GM19239 (cell line): ENCODE data around the gene CTNNBL1.
A peak's percentile ranks its signal among the peaks of the same experiment; 100 is the strongest.

Experiments
- DNase-seq: peaks from one replicate; pipeline ENCODE4 v3.0.0; 2011; ENCODE audit warnings: low spot score; ENCODE audit not compliant: insufficient read length
- FAIRE-seq: peaks from 2 replicates; lab custom pipeline; 2011; peaks lifted over from hg19 to GRCh38; lab: Jason Lieb, UNC

CTNNBL1 gene

DNA sequence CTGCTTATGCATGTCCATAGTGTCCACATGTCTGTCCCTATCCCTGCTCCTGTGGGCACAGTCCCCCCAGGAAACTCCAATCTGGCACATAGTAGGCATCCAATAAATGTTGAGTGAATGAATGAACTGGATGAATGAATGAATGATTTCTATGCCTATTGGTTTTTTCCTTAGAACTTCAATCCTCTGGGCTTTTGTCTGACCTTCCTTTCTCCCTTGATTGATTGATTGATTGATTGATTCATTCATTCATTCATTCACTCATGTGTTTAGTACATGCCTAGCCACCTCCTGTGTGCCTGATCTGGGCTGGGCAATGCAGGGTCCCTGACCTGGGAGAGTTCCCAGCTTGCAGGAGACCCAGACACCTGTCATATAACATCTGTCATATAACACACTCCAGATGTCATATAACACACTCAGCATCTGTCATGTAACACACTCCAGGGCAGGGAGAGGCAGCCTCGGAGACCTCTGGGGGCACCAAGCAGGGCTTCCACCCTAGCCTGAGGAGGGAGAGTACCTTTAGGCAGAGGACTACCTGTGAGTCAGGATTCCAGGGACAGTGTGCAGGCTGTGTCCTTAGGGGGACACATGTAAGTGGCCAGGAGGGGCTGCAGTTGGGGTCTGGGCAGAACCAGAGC lies 227.0 kb downstream of the CTNNBL1 start:
- no peak for DNase-seq
- peak; percentile 18 for FAIRE-seq

DNA sequence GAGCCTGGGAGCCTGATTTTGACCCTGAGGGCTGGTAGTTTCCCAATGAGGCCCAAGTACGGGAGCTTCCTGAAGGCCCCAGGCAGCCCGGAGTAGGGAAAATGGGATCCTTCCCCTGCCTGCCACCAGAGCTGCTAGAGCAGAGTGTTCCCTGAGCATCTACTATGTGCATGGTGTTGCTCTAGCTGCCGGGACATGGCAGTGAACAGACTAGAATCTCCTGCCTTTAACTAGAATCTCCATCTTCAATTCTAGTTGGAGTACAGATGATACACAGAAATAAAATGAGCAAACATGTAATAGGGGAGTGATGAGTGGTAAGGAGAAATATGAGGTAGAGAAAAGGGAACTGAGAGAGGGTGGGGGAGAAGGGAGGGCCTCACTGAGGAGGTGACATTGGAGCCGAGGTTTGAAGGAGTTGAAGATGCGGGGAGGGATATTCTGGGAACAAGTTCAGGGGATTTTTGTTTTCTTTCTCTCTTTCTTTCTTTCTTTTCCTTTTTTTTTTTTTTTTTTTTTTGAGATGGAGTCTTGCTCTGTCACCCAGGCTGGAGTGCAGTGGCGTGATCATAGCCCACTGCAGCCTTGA lies 227.6 kb downstream of the CTNNBL1 start:
- FAIRE-seq (peak; percentile 47), DNase-seq (no peak)
